HUES48 (cell line): ENCODE measurements around the gene KCNJ4.

Source experiments
- H3K27ac ChIP-seq: one replicate; pipeline ENCODE4 v1.7.0; 2013; ENCODE audit warnings: low read depth, low read length, inconsistent platforms
- H3K27me3 ChIP-seq: 2 replicates; pipeline ENCODE4 v1.6.1; 2013; ENCODE audit warnings: mild to moderate bottlenecking, low read length; ENCODE audit not compliant: control insufficient read depth, insufficient read depth
- H3K36me3 ChIP-seq: 2 replicates; pipeline ENCODE4 v1.6.1; 2013; ENCODE audit warnings: low read length; ENCODE audit not compliant: control insufficient read depth, insufficient read depth
- H3K4me1 ChIP-seq: 2 replicates; pipeline ENCODE4 v1.6.1; 2013; ENCODE audit warnings: mild to moderate bottlenecking, low read length; ENCODE audit not compliant: control insufficient read depth, insufficient read depth
- H3K4me3 ChIP-seq: 2 replicates; pipeline ENCODE4 v1.5.1; 2013; ENCODE audit warnings: mild to moderate bottlenecking, low read depth, low read length
- H3K9ac ChIP-seq: 2 replicates; pipeline ENCODE4 v1.6.1; 2013; ENCODE audit warnings: mild to moderate bottlenecking, low read depth, low read length, moderate library complexity
- H3K9me3 ChIP-seq: 2 replicates; pipeline ENCODE4 v1.6.1; 2013; ENCODE audit warnings: low read length; ENCODE audit not compliant: control insufficient read depth, insufficient read depth

KCNJ4 gene

GRCh38 chr22:38452373-38453065, 2.5 kb downstream of the KCNJ4 start:
- H3K27me3 ChIP-seq, result peaks cover 60% of the 10 kb centered on the region
- no peaks in the 10 kb centered on the region for H3K36me3 ChIP-seq
- H3K4me1 ChIP-seq, result peaks cover 6% of the 10 kb centered on the region; the same call in 1 of the 2 replicates
- no peak overlapping the region for H3K4me3 ChIP-seq
- H3K9me3 ChIP-seq, result no peaks in the 10 kb centered on the region
- H3K9ac ChIP-seq, result no peak overlapping the region
- no peak overlapping the region for H3K27ac ChIP-seq

- Histone ChIP-seq H3K9ac (no peak overlapping the region), H3K27me3 (peaks cover 54% of the 10 kb centered on the region), H3K4me3 (no peak overlapping the region), H3K9me3 (no peaks in the 10 kb centered on the region), H3K36me3 (no peaks in the 10 kb centered on the region), H3K4me1 (peaks cover 6% of the 10 kb centered on the region; the same call in 1 of the 2 replicates), H3K27ac (no peak overlapping the region)
Observed at GRCh38 chr22:38451864-38452263, 3.1 kb downstream of the KCNJ4 start.

GRCh38 chr22:38451404-38451803, 3.6 kb downstream of the KCNJ4 start:
- H3K36me3 ChIP-seq, result no peaks in the 10 kb centered on the region
- no peaks in the 10 kb centered on the region for H3K9me3 ChIP-seq
- H3K27me3 ChIP-seq, result peaks cover 49% of the 10 kb centered on the region
- no peak overlapping the region for H3K27ac ChIP-seq
- H3K9ac ChIP-seq, result no peak overlapping the region
- no peak overlapping the region for H3K4me3 ChIP-seq
- peaks cover 6% of the 10 kb centered on the region; the same call in 1 of the 2 replicates for H3K4me1 ChIP-seq

- H3K36me3 ChIP-seq, result no peaks in the 10 kb centered on the region
- H3K9ac ChIP-seq, result no peak overlapping the region
- H3K4me1 ChIP-seq, result peaks cover 6% of the 10 kb centered on the region; the same call in 1 of the 2 replicates
- no peak overlapping the region for H3K27ac ChIP-seq
- peaks cover 43% of the 10 kb centered on the region for H3K27me3 ChIP-seq
- no peaks in the 10 kb centered on the region for H3K9me3 ChIP-seq
- no peak overlapping the region for H3K4me3 ChIP-seq
Observed at GRCh38 chr22:38450234-38450797, 4.7 kb downstream of the KCNJ4 start.

GRCh38 chr22:38449776-38450175, 5.2 kb downstream of the KCNJ4 start:
- Histone ChIP-seq H3K27me3 (peaks cover 39% of the 10 kb centered on the region), H3K4me3 (no peak overlapping the region), H3K4me1 (peaks cover 6% of the 10 kb centered on the region; the same call in 1 of the 2 replicates), H3K9ac (no peak overlapping the region), H3K27ac (no peak overlapping the region), H3K36me3 (no peaks in the 10 kb centered on the region), H3K9me3 (no peaks in the 10 kb centered on the region)

- H3K9ac ChIP-seq, result no peak overlapping the region
- peaks cover 1% of the 10 kb centered on the region; the same call in 1 of the 2 replicates for H3K4me1 ChIP-seq
- no peak overlapping the region for H3K4me3 ChIP-seq
- no peaks in the 10 kb centered on the region for H3K9me3 ChIP-seq
- H3K36me3 ChIP-seq, result no peaks in the 10 kb centered on the region
- peaks cover 33% of the 10 kb centered on the region for H3K27me3 ChIP-seq
- H3K27ac ChIP-seq, result no peak overlapping the region
Observed at GRCh38 chr22:38448945-38449745, 5.9 kb downstream of the KCNJ4 start.

- Histone ChIP-seq H3K4me3 (no peak overlapping the region), H3K27me3 (peaks cover 7% of the 10 kb centered on the region; the same call in 1 of the 2 replicates), H3K9me3 (no peaks in the 10 kb centered on the region), H3K4me1 (no peaks in the 10 kb centered on the region), H3K36me3 (no peaks in the 10 kb centered on the region), H3K9ac (no peak overlapping the region), H3K27ac (no peak overlapping the region)
Observed at GRCh38 chr22:38446018-38446601, 8.9 kb downstream of the KCNJ4 start.

- no peaks in the 10 kb centered on the region for H3K9me3 ChIP-seq
- peaks cover 3% of the 10 kb centered on the region; the same call in 1 of the 2 replicates for H3K27me3 ChIP-seq
- H3K9ac ChIP-seq, result no peak overlapping the region
- H3K27ac ChIP-seq, result no peak overlapping the region
- H3K4me1 ChIP-seq, result no peaks in the 10 kb centered on the region
- no peak overlapping the region for H3K4me3 ChIP-seq
- no peaks in the 10 kb centered on the region for H3K36me3 ChIP-seq
Observed at GRCh38 chr22:38444783-38445182, 10.2 kb downstream of the KCNJ4 start.

GRCh38 chr22:38443628-38444521, 11.1 kb downstream of the KCNJ4 start:
- H3K27ac ChIP-seq, result no peak overlapping the region
- H3K36me3 ChIP-seq, result no peaks in the 10 kb centered on the region
- H3K4me3 ChIP-seq, result no peak overlapping the region
- no peaks in the 10 kb centered on the region for H3K9me3 ChIP-seq
- H3K27me3 ChIP-seq, result no peaks in the 10 kb centered on the region
- no peaks in the 10 kb centered on the region for H3K4me1 ChIP-seq
- H3K9ac ChIP-seq, result no peak overlapping the region

GRCh38 chr22:38442967-38443627, 11.9 kb downstream of the KCNJ4 start:
- H3K27me3 ChIP-seq, result no peaks in the 10 kb centered on the region
- no peaks in the 10 kb centered on the region for H3K9me3 ChIP-seq
- H3K36me3 ChIP-seq, result no peaks in the 10 kb centered on the region
- H3K27ac ChIP-seq, result no peak overlapping the region
- H3K4me1 ChIP-seq, result no peaks in the 10 kb centered on the region
- H3K4me3 ChIP-seq, result no peak overlapping the region
- no peak overlapping the region for H3K9ac ChIP-seq
